Measurements from ENCODE around the gene FAM181B. TPM values are rescaled to one million over a fixed set of nuclear protein-coding genes. Genes with fewer than 3 reads are reported as not detected.

The FAM181B gene
- total RNA-seq, 1 donor from 2014 or later: 5.3 TPM

DNA sequence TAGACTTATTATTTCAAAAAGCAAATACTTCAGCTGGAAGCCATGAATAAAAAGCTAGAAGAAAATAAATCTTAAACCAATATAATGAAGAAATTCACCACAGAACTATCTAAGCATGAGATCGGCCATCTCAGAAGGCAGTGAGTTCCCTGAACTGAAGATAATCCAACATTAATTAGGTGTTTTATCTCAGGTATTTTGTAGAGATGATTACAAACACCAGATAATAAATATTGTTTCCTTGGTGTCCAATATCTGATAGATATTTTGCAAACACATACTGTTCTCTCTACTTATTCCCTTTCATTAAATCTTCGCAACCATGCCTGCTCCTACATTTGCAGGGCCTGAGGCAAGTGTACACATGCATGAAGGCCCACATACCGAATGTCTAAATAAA lies 26.0 kb upstream of the FAM181B start:
- Mint-ChIP-seq H3K9me3 (peaks cover 2% of the 10 kb centered on the region), H3K27ac (ENCODE audit: unreplicated experiment) (no peak overlapping the region), H3K36me3 (ENCODE audit: low read depth) (no peaks in the 10 kb centered on the region), H3K4me3 (no peak overlapping the region), H3K27me3 (ENCODE audit: low read depth) (no peaks in the 10 kb centered on the region), H3K4me1 (peaks cover 51% of the 10 kb centered on the region)
- TF ChIP-seq, protein P1, sequence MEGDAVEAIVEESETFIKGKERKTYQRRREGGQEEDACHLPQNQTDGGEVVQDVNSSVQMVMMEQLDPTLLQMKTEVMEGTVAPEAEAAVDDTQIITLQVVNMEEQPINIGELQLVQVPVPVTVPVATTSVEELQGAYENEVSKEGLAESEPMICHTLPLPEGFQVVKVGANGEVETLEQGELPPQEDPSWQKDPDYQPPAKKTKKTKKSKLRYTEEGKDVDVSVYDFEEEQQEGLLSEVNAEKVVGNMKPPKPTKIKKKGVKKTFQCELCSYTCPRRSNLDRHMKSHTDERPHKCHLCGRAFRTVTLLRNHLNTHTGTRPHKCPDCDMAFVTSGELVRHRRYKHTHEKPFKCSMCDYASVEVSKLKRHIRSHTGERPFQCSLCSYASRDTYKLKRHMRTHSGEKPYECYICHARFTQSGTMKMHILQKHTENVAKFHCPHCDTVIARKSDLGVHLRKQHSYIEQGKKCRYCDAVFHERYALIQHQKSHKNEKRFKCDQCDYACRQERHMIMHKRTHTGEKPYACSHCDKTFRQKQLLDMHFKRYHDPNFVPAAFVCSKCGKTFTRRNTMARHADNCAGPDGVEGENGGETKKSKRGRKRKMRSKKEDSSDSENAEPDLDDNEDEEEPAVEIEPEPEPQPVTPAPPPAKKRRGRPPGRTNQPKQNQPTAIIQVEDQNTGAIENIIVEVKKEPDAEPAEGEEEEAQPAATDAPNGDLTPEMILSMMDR (conservative IDR thresholded peaks at IDR 0.05): no peak
- DNase-seq (ENCODE audit: low read depth, low spot score): no peak

DNA sequence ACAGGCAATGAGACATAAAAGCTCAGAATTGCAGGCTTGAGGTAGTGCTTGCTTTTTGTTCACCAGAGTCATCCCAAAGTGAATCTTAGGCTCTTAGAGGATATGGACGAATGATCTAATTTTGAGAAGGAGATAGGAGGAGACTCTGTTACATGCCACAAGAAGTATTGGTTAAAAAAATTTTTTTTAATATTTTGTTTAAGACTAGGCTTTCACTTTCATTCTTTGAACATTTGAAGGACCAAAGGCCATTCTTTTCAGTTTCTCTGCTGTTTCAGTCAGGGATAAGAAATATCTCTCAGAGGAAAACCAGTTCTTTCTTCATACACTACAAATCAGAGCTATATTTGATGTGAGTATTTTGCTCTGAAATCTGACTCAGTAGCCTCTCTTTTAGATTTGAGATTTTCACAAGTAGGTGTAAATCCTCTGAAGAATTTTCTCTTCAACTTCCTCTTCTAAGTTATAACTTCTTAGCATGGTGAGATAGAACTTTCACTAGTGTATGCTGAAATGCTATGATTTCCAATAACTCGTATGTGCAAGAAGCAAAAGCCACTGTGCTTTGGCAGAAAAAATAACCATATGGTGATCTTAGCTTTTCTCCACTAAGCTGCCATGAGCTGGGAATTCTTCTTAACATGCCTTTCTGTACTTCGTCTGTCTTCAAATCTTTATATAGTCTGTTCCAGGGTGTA lies 24.1 kb upstream of the FAM181B start:
- no peak for DNase-seq (ENCODE audit: low read depth, low spot score)
- peak overlapping the region; percentile 42 for H3K4me3 Mint-ChIP-seq
- peak overlapping the region; percentile 15 for H3K27ac Mint-ChIP-seq (ENCODE audit: unreplicated experiment)
- H3K4me1 Mint-ChIP-seq: peaks cover 39% of the 10 kb centered on the region
- no peaks in the 10 kb centered on the region for H3K36me3 Mint-ChIP-seq (ENCODE audit: low read depth)
- TF ChIP-seq, protein P1 (conservative IDR thresholded peaks at IDR 0.05): no peak
- no peaks in the 10 kb centered on the region for H3K9me3 Mint-ChIP-seq
- H3K27me3 Mint-ChIP-seq (ENCODE audit: low read depth): no peaks in the 10 kb centered on the region

DNA sequence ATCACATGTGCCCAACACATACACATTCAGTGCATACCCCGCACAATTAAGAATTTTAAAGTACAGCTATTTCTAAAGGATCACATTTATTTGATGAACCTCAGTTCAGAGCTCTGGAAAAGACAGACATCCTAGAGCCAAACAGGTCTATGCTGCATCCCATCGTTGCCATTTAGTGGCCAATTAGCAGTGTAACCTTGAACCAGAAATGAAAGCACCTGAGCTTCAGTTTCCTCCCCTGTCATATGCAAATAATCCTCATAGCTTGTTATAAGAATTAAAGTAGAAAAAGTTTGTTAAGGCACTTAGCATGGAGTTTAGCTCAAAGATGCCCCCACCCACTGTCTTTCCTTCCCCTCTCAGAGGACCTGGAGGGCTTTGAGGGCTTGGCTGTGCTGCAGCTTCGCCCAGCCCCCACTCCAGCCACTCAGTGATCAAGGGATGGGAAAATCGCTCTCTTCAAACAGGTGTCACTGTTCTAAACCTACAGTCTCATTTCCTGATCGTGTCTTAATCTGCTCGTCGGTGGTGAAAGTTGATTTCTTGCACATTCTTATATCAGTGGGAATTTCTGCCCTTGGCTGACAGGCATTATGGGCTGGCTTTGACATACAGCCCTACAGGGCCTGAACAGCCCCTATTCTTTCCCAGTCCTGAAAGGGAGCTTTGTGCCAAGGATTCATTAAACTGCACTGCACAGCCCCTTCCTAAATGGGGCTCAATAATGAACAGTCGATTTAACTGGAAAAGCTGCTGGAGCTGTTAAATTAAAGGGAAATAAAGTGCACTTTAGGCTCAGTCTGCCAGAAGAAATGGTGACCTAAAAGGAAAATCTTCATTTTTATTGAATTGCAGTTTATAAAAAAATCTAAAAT lies 23.3 kb upstream of the FAM181B start:
- DNase-seq (ENCODE audit: low read depth, low spot score): no peak
- TF ChIP-seq, protein P1 (conservative IDR thresholded peaks at IDR 0.05): no peak
- Mint-ChIP-seq H3K36me3 (ENCODE audit: low read depth) (no peaks in the 10 kb centered on the region), H3K4me3 (peak overlapping the region; percentile 42), H3K9me3 (peaks cover 3% of the 10 kb centered on the region), H3K27ac (ENCODE audit: unreplicated experiment) (peak overlapping the region; percentile 15), H3K4me1 (peaks cover 39% of the 10 kb centered on the region), H3K27me3 (ENCODE audit: low read depth) (no peaks in the 10 kb centered on the region)

DNA sequence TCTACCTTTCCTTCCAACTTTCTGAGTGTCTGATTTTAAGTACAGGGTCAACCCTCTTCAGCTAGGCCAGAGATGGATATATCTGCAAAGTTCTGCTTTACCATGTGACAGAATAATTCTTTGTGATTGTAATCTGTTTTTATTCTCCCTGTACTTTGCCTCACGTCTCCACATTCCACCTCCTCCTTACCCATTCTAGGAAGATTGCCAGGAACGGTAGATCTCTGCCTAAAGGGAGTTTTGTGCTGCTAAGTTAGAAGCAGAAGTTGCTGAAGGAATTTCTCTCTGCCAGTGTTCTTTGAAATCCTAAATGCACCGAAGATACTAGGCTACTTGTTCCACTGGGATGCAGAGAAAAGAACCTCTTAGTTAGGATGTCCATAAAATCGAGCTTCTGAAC lies 20.7 kb upstream of the FAM181B start:
- no peaks in the 10 kb centered on the region for H3K36me3 Mint-ChIP-seq (ENCODE audit: low read depth)
- H3K27me3 Mint-ChIP-seq (ENCODE audit: low read depth): no peaks in the 10 kb centered on the region
- H3K4me3 Mint-ChIP-seq: no peak overlapping the region
- TF ChIP-seq, protein P1 (conservative IDR thresholded peaks at IDR 0.05): no peak
- H3K9me3 Mint-ChIP-seq: peaks cover 3% of the 10 kb centered on the region
- no peak for DNase-seq (ENCODE audit: low read depth, low spot score)
- no peak overlapping the region for H3K27ac Mint-ChIP-seq (ENCODE audit: unreplicated experiment)
- peaks cover 55% of the 10 kb centered on the region for H3K4me1 Mint-ChIP-seq

DNA sequence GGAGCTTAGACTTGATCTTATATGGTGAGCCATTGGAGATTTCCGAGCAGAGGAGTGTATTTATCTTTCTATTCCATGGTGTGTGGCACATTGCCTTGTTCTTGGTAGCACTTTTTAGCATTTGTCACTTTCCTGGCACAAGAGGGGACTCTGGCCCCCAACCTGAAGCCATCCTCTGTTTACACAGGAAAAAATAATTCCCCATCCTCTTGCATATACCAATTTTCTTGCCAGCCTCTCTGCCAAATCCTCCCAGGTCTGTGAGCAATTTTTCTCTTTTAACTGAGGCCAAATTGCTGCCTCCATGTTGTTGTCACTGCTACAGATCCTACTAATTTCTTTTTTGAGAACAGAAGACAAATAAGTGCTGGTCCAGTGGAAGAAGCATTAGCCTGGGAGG lies 20.3 kb upstream of the FAM181B start:
- no peak for DNase-seq (ENCODE audit: low read depth, low spot score)
- H3K27ac Mint-ChIP-seq (ENCODE audit: unreplicated experiment): no peak overlapping the region
- TF ChIP-seq, protein P1 (conservative IDR thresholded peaks at IDR 0.05): no peak
- H3K9me3 Mint-ChIP-seq: peaks cover 3% of the 10 kb centered on the region
- H3K27me3 Mint-ChIP-seq (ENCODE audit: low read depth): no peaks in the 10 kb centered on the region
- peaks cover 51% of the 10 kb centered on the region for H3K4me1 Mint-ChIP-seq
- H3K36me3 Mint-ChIP-seq (ENCODE audit: low read depth): no peaks in the 10 kb centered on the region
- H3K4me3 Mint-ChIP-seq: no peak overlapping the region
